Endothelial cell (in vitro differentiated cells): ENCODE measurements around the gene CCSER1. TPM values are rescaled to one million over a fixed set of nuclear protein-coding genes. Genes with fewer than 3 reads are reported as not detected.

ENCODE experiments used
- DNase-seq: peaks from one replicate; pipeline ENCODE4 v3.0.0; 2021; ENCODE audit warnings: low spot score
- H3K27ac Mint-ChIP-seq: one replicate; pipeline ENCODE4 v1.8.0; 2021; ENCODE audit warnings: mixed read lengths, inconsistent platforms; ENCODE audit not compliant: unreplicated experiment
- H3K27me3 Mint-ChIP-seq: one replicate; pipeline ENCODE4 v1.8.0; 2021; ENCODE audit warnings: mild to moderate bottlenecking, moderate library complexity, mixed read lengths, inconsistent platforms; ENCODE audit not compliant: unreplicated experiment
- H3K36me3 Mint-ChIP-seq: one replicate; pipeline ENCODE4 v1.8.0; 2021; ENCODE audit warnings: mild to moderate bottlenecking, low read depth, mixed read lengths, inconsistent platforms; ENCODE audit not compliant: unreplicated experiment
- H3K4me1 Mint-ChIP-seq: one replicate; pipeline ENCODE4 v1.8.0; 2021; ENCODE audit warnings: mild to moderate bottlenecking, mixed read lengths, inconsistent platforms; ENCODE audit not compliant: unreplicated experiment
- H3K4me3 Mint-ChIP-seq: one replicate; pipeline ENCODE4 v1.8.0; 2021; ENCODE audit warnings: mild to moderate bottlenecking, mixed read lengths, inconsistent platforms; ENCODE audit not compliant: unreplicated experiment
- H3K9me3 Mint-ChIP-seq: one replicate; pipeline ENCODE4 v1.8.0; 2021; ENCODE audit warnings: mixed read lengths, inconsistent platforms; ENCODE audit not compliant: unreplicated experiment
- total RNA-seq: library from RNA; stranded (reverse); fragmentation: NEBNext Ultra II Directional; extraction: Animal tissue kit (Norgen Biotek cat#: 25700); gene quantifications from one replicate; pipeline ENCODE4 v1.2.1, GENCODE V29; 2021; ENCODE audit not compliant: unreplicated experiment
- TF ChIP-seq, protein P1 (sequence below): fragments of 200-600 bp; sonication (generic); IDR thresholded peaks from one replicate; pipeline ENCODE4 v1.5.0; 2021; ENCODE audit warnings: antibody characterized with exemption; ENCODE audit not compliant: unreplicated experiment

CCSER1 gene
- total RNA-seq, 1 donor from 2014 or later: 3.0 TPM

DNA sequence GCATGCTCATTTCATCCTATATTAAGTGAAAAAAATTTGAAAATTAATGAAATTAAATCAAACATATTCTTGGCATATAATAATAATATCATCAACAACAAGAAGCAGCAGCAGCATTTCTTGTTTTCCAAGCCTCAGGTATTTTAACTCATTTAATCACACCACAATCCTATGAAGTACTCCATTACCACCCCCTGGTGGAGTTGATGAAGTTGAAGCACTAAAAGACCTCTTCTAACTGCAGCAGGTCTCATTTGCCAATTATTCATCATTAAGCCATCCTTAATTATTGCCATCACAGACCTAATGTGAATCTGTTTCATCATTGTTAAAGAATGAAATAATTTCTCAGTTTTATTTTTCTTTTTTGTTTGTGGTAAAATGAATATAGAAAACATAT lies 1375.2 kb downstream of the CCSER1 start:
- Mint-ChIP-seq H3K4me1 (no peaks in the 10 kb centered on the region), H3K9me3 (no peaks in the 10 kb centered on the region), H3K27me3 (no peaks in the 10 kb centered on the region), H3K4me3 (no peak overlapping the region), H3K36me3 (no peaks in the 10 kb centered on the region), H3K27ac (no peak overlapping the region)
- TF ChIP-seq, protein P1, sequence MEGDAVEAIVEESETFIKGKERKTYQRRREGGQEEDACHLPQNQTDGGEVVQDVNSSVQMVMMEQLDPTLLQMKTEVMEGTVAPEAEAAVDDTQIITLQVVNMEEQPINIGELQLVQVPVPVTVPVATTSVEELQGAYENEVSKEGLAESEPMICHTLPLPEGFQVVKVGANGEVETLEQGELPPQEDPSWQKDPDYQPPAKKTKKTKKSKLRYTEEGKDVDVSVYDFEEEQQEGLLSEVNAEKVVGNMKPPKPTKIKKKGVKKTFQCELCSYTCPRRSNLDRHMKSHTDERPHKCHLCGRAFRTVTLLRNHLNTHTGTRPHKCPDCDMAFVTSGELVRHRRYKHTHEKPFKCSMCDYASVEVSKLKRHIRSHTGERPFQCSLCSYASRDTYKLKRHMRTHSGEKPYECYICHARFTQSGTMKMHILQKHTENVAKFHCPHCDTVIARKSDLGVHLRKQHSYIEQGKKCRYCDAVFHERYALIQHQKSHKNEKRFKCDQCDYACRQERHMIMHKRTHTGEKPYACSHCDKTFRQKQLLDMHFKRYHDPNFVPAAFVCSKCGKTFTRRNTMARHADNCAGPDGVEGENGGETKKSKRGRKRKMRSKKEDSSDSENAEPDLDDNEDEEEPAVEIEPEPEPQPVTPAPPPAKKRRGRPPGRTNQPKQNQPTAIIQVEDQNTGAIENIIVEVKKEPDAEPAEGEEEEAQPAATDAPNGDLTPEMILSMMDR: peak; percentile 48
- peak; percentile 8 for DNase-seq

DNA sequence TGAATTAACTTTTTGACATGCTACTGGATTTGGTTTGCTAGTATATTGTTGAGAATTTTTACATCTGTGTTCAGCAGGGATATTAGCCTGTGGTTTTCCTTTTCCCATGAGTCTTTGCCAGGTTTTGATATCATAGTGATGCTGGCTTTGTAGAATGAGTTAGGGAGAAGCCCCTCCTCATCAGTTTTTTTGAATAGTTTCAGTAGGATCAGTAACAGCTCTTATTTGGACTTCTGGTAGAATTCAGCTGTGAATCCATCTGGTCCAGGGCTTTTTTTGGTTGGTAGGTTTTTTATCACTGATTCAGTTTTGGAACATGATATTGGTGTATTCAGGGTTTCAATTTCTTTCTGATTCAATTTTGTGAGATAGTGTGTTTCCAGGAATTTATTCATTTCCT lies 1386.1 kb downstream of the CCSER1 start:
- no peaks in the 10 kb centered on the region for H3K36me3 Mint-ChIP-seq
- H3K27ac Mint-ChIP-seq: no peak overlapping the region
- no peak for DNase-seq
- no peaks in the 10 kb centered on the region for H3K27me3 Mint-ChIP-seq
- H3K9me3 Mint-ChIP-seq: peaks cover 8% of the 10 kb centered on the region
- TF ChIP-seq, protein P1: no peak
- no peak overlapping the region for H3K4me3 Mint-ChIP-seq
- no peaks in the 10 kb centered on the region for H3K4me1 Mint-ChIP-seq

DNA sequence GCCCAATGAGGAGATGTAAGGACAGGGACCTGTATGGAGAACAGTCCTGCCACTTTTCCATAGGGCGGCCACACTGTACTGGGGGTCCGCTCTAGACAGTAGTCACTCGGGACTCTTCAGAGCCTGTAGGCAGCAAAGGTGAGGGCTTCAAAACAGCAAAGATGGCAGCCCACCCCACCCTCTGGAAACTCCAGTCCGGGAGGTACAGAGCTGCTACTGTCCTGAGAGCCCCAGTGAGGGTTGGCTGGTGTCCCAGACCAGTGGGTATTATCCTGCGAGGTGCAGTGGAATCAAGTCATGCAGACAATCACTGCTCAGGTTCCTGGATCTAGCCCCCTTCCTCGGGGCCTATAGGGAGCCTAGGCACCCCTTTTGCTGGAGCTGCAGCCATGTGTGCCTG lies 1392.0 kb downstream of the CCSER1 start:
- Mint-ChIP-seq H3K4me1 (no peaks in the 10 kb centered on the region), H3K27me3 (peaks cover 3% of the 10 kb centered on the region), H3K27ac (no peak overlapping the region), H3K36me3 (no peaks in the 10 kb centered on the region), H3K4me3 (no peak overlapping the region), H3K9me3 (no peaks in the 10 kb centered on the region)
- TF ChIP-seq, protein P1: no peak
- no peak for DNase-seq

DNA sequence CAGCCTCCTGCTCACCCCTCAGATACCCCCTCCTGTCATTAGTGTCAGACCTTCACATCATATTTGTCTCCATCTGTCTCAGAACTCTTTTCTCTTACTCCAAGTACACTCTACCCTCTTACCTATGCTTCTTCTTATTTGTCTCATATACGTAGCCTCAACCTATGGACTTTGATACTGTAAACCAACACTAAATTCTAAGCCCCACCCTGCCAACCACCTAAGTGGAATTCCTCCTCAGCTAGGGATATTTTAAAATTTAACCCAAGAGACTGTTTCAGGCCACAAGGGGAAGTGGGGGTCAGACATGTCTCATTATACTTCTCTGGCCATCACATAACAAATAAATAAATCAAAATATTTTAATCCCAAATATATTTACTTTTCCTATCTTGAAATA lies 1398.4 kb downstream of the CCSER1 start:
- no peaks in the 10 kb centered on the region for H3K36me3 Mint-ChIP-seq
- TF ChIP-seq, protein P1: no peak
- no peak for DNase-seq
- H3K4me1 Mint-ChIP-seq: no peaks in the 10 kb centered on the region
- H3K27me3 Mint-ChIP-seq: no peaks in the 10 kb centered on the region
- H3K4me3 Mint-ChIP-seq: no peak overlapping the region
- no peak overlapping the region for H3K27ac Mint-ChIP-seq
- H3K9me3 Mint-ChIP-seq: no peaks in the 10 kb centered on the region

DNA sequence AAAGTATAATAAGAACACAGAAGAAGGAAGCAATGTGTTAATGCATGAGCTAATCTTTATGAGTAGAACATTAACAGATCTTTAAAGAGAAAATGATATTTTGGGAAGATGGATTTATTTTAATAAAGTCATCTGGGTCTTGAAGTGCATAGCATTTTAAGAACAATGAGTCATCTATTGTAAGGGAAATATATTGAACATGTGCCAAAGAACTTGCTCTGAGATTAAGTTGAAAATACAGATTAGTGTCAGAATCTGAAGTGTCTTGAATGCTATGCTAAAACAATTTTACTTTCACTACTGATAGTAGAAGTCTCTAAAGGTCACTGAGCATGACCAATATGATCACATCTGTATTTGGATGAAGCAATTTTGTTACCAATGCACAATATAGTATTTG lies 1399.9 kb downstream of the CCSER1 start:
- H3K4me1 Mint-ChIP-seq: no peaks in the 10 kb centered on the region

More for the DNA sequence above, 1399.9 kb downstream of the CCSER1 start:
- H3K27me3 Mint-ChIP-seq: no peaks in the 10 kb centered on the region
- H3K9me3 Mint-ChIP-seq: no peaks in the 10 kb centered on the region
- no peaks in the 10 kb centered on the region for H3K36me3 Mint-ChIP-seq
- H3K27ac Mint-ChIP-seq: no peak overlapping the region
- DNase-seq: no peak
- no peak overlapping the region for H3K4me3 Mint-ChIP-seq
- TF ChIP-seq, protein P1: no peak
